Kidney epithelial cell (primary cell): ENCODE results near the gene STK40. TPM values are rescaled to one million over a fixed set of nuclear protein-coding genes. Genes with fewer than 3 reads are reported as not detected.

Experiments used
- DNase-seq: peaks from one replicate; pipeline ENCODE4 v3.0.0-alpha.2; 2010; ENCODE audit warnings: low read depth
- H3K27me3 ChIP-seq: 2 replicates; pipeline ENCODE4 v1.6.0; 2011; ENCODE audit warnings: low read length; ENCODE audit not compliant: control insufficient read depth, insufficient read depth
- H3K36me3 ChIP-seq: 2 replicates; pipeline ENCODE4 v1.5.1; 2011; ENCODE audit warnings: low read length; ENCODE audit not compliant: control insufficient read depth, insufficient read depth
- H3K4me3 ChIP-seq: 2 replicates; pipeline ENCODE4 v1.5.1; 2011; ENCODE audit warnings: low read depth, mild to moderate bottlenecking, control low read depth, low read length
- CTCF ChIP-seq: IDR thresholded peaks from 2 replicates; pipeline ENCODE4 v1.5.1; 2011; ENCODE audit warnings: mild to moderate bottlenecking, moderate library complexity, low read length, control low read depth, inconsistent platforms; ENCODE audit not compliant: insufficient read depth, poor library complexity, severe bottlenecking
- total RNA-seq: library from RNA; depleted of rRNA; stranded (reverse); fragments of >200 nt; gene quantifications from 2 replicates; pipeline ENCODE4 v1.2.3, GENCODE V29; 2015

The STK40 gene
- total RNA-seq, 1 donor from 2014 or later = 35.6 TPM

- no peaks in the 10 kb centered on the region for H3K27me3 ChIP-seq
- H3K36me3 ChIP-seq = no peaks in the 10 kb centered on the region
- H3K4me3 ChIP-seq = no peak overlapping the region
- peak; percentile 58 for DNase-seq
- TF ChIP-seq CTCF = peak; percentile 98
These were observed 35.2 kb upstream of the STK40 start for GRCh38 chr1:36420836-36421317.

GRCh38 chr1:36420409-36420808 is 34.7 kb upstream of the STK40 start:
- no peak for DNase-seq
- TF ChIP-seq CTCF = no peak
- H3K27me3 ChIP-seq = no peaks in the 10 kb centered on the region
- no peak overlapping the region for H3K4me3 ChIP-seq
- H3K36me3 ChIP-seq = no peaks in the 10 kb centered on the region

- H3K36me3 ChIP-seq = no peaks in the 10 kb centered on the region
- no peak for TF ChIP-seq CTCF
- no peak for DNase-seq
These were observed 33.8 kb upstream of the STK40 start for GRCh38 chr1:36419569-36419968.

GRCh38 chr1:36419140-36419539 is 33.4 kb upstream of the STK40 start:
- H3K36me3 ChIP-seq = no peaks in the 10 kb centered on the region
- DNase-seq = no peak
- TF ChIP-seq CTCF = no peak
- no peaks in the 10 kb centered on the region for H3K27me3 ChIP-seq
- no peak overlapping the region for H3K4me3 ChIP-seq

More at GRCh38 chr1:36419569-36419968, 33.8 kb upstream of the STK40 start:
- no peak overlapping the region for H3K4me3 ChIP-seq
- no peaks in the 10 kb centered on the region for H3K27me3 ChIP-seq

GRCh38 chr1:36417931-36418330 is 32.2 kb upstream of the STK40 start:
- TF ChIP-seq CTCF = no peak
- Histone ChIP-seq H3K36me3 (no peaks in the 10 kb centered on the region), H3K4me3 (no peak overlapping the region), H3K27me3 (no peaks in the 10 kb centered on the region)
- DNase-seq = no peak

- Histone ChIP-seq H3K27me3 (no peaks in the 10 kb centered on the region), H3K4me3 (no peak overlapping the region), H3K36me3 (no peaks in the 10 kb centered on the region)
- TF ChIP-seq CTCF = no peak
- DNase-seq = no peak
These were observed 30.1 kb upstream of the STK40 start for GRCh38 chr1:36415661-36416326.
